ENCODE measurements around the gene DUOXA1. TPM values are rescaled to one million over a fixed set of nuclear protein-coding genes. Genes with fewer than 3 reads are reported as not detected.
A peak's percentile ranks its signal among the peaks of the same experiment; 100 is the strongest.

Gene DUOXA1
- polyA plus RNA-seq, 2 of the 4 experiments (the other 2 are of a cell fraction) = 0.18 to 0.23 TPM

DNA sequence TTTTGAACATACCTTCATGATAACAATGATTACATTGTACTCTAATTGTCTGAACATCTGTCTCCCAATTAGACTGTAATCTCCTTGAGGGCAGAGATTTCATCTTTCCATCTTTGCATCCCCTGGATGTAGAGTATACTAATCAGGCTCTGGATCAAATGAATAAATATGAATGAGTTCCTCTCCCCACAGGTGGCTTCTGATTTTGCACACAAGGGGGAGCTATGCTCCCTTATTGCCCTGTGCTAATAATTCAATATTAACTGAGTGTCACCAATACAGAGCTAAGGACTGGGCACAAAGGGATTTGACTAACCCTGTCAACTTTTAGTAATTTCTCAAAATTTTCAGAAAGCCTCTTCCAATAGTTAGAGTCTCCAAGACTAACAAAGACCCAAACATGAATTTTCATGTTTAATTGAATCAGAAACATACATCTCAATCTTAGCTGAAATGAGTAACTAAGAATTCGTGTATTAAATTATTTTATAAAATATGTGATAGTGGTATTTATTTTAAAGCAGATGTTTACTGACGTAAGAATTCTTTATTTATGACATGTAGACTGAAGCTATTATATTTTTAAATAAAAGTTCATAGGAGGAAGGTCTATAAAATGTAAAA is 3.0 kb downstream of the DUOXA1 start:
- ATAC-seq (peak in 1 of 2 experiments; percentile 73; a peak in 3 of 6 replicates), DNase-seq (ENCODE audit: low read depth in 1 of 2, low spot score in 1 of 2) (peak in 1 of 2 experiments; percentile 17), FAIRE-seq (no peak)
- no peak overlapping the region for H3K4me2 ChIP-seq
- H3K9me3 ChIP-seq = no peaks in the 10 kb centered on the region
- 13% methylated on average over 2 of the region's 2 CpGs for WGBS (ENCODE audit: missing lambda C conversion rate)
- CTCF ChIA-PET = interaction anchor here (0.8 to 1.9 kb wide), 11 partner anchors 9 to 150 kb away, joined by 3 to 8 read pairs (median 5); partner anchors contain the start of genes DUOX2 and DUOXA2
- no peak overlapping the region for H3K27ac ChIP-seq
- no peak overlapping the region for H3K4me3 ChIP-seq
- TF ChIP-seq, protein P1, sequence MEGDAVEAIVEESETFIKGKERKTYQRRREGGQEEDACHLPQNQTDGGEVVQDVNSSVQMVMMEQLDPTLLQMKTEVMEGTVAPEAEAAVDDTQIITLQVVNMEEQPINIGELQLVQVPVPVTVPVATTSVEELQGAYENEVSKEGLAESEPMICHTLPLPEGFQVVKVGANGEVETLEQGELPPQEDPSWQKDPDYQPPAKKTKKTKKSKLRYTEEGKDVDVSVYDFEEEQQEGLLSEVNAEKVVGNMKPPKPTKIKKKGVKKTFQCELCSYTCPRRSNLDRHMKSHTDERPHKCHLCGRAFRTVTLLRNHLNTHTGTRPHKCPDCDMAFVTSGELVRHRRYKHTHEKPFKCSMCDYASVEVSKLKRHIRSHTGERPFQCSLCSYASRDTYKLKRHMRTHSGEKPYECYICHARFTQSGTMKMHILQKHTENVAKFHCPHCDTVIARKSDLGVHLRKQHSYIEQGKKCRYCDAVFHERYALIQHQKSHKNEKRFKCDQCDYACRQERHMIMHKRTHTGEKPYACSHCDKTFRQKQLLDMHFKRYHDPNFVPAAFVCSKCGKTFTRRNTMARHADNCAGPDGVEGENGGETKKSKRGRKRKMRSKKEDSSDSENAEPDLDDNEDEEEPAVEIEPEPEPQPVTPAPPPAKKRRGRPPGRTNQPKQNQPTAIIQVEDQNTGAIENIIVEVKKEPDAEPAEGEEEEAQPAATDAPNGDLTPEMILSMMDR (IDR thresholded peaks at IDR 0.05) = peak; percentile 53
- TF ChIP-seq HDAC2 (IDR thresholded peaks at IDR 0.05) (no peak), RAD21 (conservative IDR thresholded peaks at IDR 0.05 in 1 of 2, IDR thresholded peaks at IDR 0.05 in 1 of 2) (peak; percentile 30 to 47; a peak in 3 of 5 replicates), SMC3 (IDR thresholded peaks at IDR 0.05) (0 out of 3 replicates have a peak, but pooled peaks have one; percentile 31), RNF2 (IDR thresholded peaks at IDR 0.05; ENCODE audit: borderline replicate concordance, low read depth) (no peak), HOXB13 (CRISPR knock-in tag; IDR thresholded peaks at IDR 0.05; ENCODE audit: low read depth) (no peak), NFE2L2 (conservative IDR thresholded peaks at IDR 0.05; ENCODE audit: low read length) (no peak)
- TF ChIP-seq, protein P2, sequence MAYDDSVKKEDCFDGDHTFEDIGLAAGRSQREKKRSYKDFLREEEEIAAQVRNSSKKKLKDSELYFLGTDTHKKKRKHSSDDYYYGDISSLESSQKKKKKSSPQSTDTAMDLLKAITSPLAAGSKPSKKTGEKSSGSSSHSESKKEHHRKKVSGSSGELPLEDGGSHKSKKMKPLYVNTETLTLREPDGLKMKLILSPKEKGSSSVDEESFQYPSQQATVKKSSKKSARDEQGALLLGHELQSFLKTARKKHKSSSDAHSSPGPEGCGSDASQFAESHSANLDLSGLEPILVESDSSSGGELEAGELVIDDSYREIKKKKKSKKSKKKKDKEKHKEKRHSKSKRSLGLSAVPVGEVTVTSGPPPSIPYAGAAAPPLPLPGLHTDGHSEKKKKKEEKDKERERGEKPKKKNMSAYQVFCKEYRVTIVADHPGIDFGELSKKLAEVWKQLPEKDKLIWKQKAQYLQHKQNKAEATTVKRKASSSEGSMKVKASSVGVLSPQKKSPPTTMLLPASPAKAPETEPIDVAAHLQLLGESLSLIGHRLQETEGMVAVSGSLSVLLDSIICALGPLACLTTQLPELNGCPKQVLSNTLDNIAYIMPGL (CRISPR knock-in tag; IDR thresholded peaks at IDR 0.05; ENCODE audit: borderline replicate concordance) = no peak
- TF ChIP-seq, protein P3, sequence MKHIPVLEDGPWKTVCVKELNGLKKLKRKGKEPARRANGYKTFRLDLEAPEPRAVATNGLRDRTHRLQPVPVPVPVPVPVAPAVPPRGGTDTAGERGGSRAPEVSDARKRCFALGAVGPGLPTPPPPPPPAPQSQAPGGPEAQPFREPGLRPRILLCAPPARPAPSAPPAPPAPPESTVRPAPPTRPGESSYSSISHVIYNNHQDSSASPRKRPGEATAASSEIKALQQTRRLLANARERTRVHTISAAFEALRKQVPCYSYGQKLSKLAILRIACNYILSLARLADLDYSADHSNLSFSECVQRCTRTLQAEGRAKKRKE (CRISPR knock-in tag; IDR thresholded peaks at IDR 0.05; ENCODE audit: low read depth) = no peak
- TF ChIP-seq, protein P4, sequence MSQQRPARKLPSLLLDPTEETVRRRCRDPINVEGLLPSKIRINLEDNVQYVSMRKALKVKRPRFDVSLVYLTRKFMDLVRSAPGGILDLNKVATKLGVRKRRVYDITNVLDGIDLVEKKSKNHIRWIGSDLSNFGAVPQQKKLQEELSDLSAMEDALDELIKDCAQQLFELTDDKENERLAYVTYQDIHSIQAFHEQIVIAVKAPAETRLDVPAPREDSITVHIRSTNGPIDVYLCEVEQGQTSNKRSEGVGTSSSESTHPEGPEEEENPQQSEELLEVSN (IDR thresholded peaks at IDR 0.05; ENCODE audit: borderline replicate concordance, low read depth) = no peak
- POLR2A ChIA-PET = no interaction called here
- peaks cover 8% of the 10 kb centered on the region for H3K4me1 ChIP-seq

DNA sequence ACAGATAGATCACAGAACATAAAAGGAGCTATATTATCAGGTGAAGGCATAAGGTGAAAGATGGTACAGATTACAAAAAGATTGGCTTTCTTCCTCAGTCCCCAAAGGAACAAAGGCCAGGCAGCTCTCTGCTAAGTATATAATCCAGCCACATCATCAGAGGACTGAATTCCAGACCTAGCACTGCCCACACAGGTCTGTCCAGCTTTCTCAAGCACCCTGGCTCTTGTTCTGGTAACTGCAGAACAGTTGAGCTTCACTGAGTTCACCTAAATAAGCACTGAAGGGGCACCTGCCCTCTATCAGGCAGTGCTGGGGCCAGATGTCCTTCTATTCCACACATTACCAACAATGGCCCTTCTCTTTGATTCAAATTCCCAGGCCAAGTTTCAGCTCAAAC is 6.3 kb downstream of the DUOXA1 start:
- no peak for TF ChIP-seq CBX8 (IDR thresholded peaks at IDR 0.05)
- ATAC-seq (no peak), FAIRE-seq (no peak), DNase-seq (ENCODE audit: low read depth in 1 of 2, low spot score in 1 of 2) (no peak)
- Histone ChIP-seq H3K9me3 (no peaks in the 10 kb centered on the region), H3K4me3 (no peak overlapping the region), H3K27ac (no peak overlapping the region), H3K4me1 (peaks cover 13% of the 10 kb centered on the region), H3K4me2 (no peak overlapping the region)
- ChIA-PET CTCF (interaction anchor here (0.5 to 1.9 kb wide), 5 partner anchors 14 to 358 kb away, joined by 3 to 9 read pairs (median 4); no protein-coding TSS in a partner anchor), POLR2A (no interaction called here)

DNA sequence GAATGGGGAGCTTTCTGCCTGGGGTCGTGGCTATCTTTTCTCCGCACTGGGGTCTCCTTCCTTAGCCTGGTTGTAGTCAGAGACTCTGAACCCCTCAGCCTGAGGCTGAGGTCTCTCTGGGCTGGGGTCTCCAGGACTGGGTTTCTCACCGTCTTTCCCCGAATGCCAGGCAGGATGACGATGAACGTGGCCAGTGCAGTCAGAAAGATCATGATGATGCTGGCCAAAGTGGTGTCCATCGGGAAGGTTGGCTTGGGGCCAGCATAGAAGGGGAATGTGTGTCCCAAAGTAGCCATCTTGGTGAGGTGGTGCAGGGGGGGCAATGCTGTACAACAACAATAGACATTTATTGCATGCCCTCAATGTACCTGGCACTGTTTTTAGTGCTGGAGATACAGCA is 7.0 kb downstream of the DUOXA1 start:
- Histone ChIP-seq H3K4me3 (no peak overlapping the region), H3K9me3 (no peaks in the 10 kb centered on the region), H3K27ac (peak overlapping the region; percentile 40 to 74; a peak in 2 of 6 replicates), H3K4me1 (peaks cover 13% of the 10 kb centered on the region), H3K4me2 (peak overlapping the region; percentile 60; the same call in 1 of the 3 replicates)
- no peak for TF ChIP-seq POLR2A (IDR thresholded peaks at IDR 0.05; ENCODE audit: low read length)
- TF ChIP-seq ZC3H11A (IDR thresholded peaks at IDR 0.05) = no peak
- TF ChIP-seq, protein P5, sequence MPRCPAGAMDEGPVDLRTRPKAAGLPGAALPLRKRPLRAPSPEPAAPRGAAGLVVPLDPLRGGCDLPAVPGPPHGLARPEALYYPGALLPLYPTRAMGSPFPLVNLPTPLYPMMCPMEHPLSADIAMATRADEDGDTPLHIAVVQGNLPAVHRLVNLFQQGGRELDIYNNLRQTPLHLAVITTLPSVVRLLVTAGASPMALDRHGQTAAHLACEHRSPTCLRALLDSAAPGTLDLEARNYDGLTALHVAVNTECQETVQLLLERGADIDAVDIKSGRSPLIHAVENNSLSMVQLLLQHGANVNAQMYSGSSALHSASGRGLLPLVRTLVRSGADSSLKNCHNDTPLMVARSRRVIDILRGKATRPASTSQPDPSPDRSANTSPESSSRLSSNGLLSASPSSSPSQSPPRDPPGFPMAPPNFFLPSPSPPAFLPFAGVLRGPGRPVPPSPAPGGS (IDR thresholded peaks at IDR 0.05) = no peak
- TF ChIP-seq MAFK (IDR thresholded peaks at IDR 0.05; ENCODE audit: partially characterized antibody) = no peak
- no peak for TF ChIP-seq NPAS2 (CRISPR knock-in tag; IDR thresholded peaks at IDR 0.05; ENCODE audit: borderline replicate concordance)
- TF ChIP-seq, protein P2 (CRISPR knock-in tag; IDR thresholded peaks at IDR 0.05; ENCODE audit: borderline replicate concordance) = no peak
- TF ChIP-seq, protein P6, sequence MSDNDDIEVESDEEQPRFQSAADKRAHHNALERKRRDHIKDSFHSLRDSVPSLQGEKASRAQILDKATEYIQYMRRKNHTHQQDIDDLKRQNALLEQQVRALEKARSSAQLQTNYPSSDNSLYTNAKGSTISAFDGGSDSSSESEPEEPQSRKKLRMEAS (IDR thresholded peaks at IDR 0.05) = no peak
- TF ChIP-seq SMC3 (IDR thresholded peaks at IDR 0.05) = no peak
- no peak for TF ChIP-seq PHF8 (IDR thresholded peaks at IDR 0.05; ENCODE audit: borderline replicate concordance, low read depth)
- no peak for TF ChIP-seq HDAC2 (IDR thresholded peaks at IDR 0.05)
- TF ChIP-seq CBX2 (IDR thresholded peaks at IDR 0.05; ENCODE audit: borderline replicate concordance, low read depth) = no peak
- no peak for TF ChIP-seq CBX8 (IDR thresholded peaks at IDR 0.05)
- TF ChIP-seq KDM1A (IDR thresholded peaks at IDR 0.05; ENCODE audit: low read depth) = no peak
- CTCF ChIA-PET = interaction anchor here (1.2 to 1.9 kb wide), 5 partner anchors 8 to 307 kb away, joined by 3 to 9 read pairs (median 4); no protein-coding TSS in a partner anchor
- no peak for ATAC-seq
- 80% methylated on average over 5 of the region's 7 CpGs for WGBS (ENCODE audit: missing lambda C conversion rate)
- DNase-seq (ENCODE audit: low read depth in 1 of 2, low spot score in 1 of 2) = no peak
- no peak for FAIRE-seq
- POLR2A ChIA-PET = interaction anchor here (0.7 kb wide), 1 partner anchor 151 kb away, joined by 3 read pairs; no protein-coding TSS in a partner anchor
